Endothelial cell of umbilical vein (primary cell): ENCODE data around the gene DDX52. TPM values are rescaled to one million over a fixed set of nuclear protein-coding genes. Genes with fewer than 3 reads are reported as not detected.
A peak's percentile ranks its signal among the peaks of the same experiment; 100 is the strongest.
"Not testable (repeated sequence)": the region's sequence is repeated elsewhere in the genome, so short reads cannot be mapped to it uniquely, and the experiment has no call there.

Experiments used
- BruUV-seq: library from RNA; stranded (reverse); fragments of 400-500 nt; replicated peaks from 2 replicates; lab custom pipeline; 2021; lab: Mats Ljungman, UMichigan
- CTCF ChIA-PET: fragments of 300-600, 350-600 bp; sonication (Branson Sonifier 250); formaldehyde crosslinking; loops from one replicate; lab custom pipeline; 2021; ENCODE audit warnings: antibody characterized with exemption, inconsistent platforms; lab: Charles Lee
- POLR2A ChIA-PET: fragments of 300-600, 350-600 bp; sonication (Branson Sonifier 250); formaldehyde crosslinking; loops from one replicate; lab custom pipeline; 2021; ENCODE audit warnings: antibody characterized with exemption, inconsistent platforms; lab: Charles Lee
- DNase-seq: peaks from one replicate; pipeline ENCODE4 v3.0.0-alpha.2; 2011; ENCODE audit warnings: low read depth, low spot score
- FAIRE-seq: peaks from 2 replicates; lab custom pipeline; 2011; peaks lifted over from hg19 to GRCh38; lab: Jason Lieb, UNC
- H2AFZ ChIP-seq: 2 replicates; pipeline ENCODE4 v1.6.0; 2012; ENCODE audit warnings: low read depth, low read length, control low read depth, inconsistent platforms
- H3K27ac ChIP-seq: 2 replicates; pipeline ENCODE4 v1.5.1; 2011; ENCODE audit warnings: low read depth, mild to moderate bottlenecking, control low read depth, low read length, moderate library complexity; ENCODE audit not compliant: insufficient read depth
- H3K27me3 ChIP-seq, 2 experiments: 2 replicates each; pipeline versions ENCODE4 v1.6.0 to v1.6.1; 2011; ENCODE audit warnings: low read length in 2 of 2, mixed read lengths in 1 of 2; ENCODE audit not compliant: control insufficient read depth in 2 of 2, insufficient read depth in 2 of 2
- H3K36me3 ChIP-seq, 2 experiments: 2 replicates in 1 of 2; 3 replicates in 1 of 2; pipeline ENCODE4 v1.5.1; 2011; ENCODE audit warnings: low read length in 2 of 2, mild to moderate bottlenecking in 1 of 2, moderate library complexity in 1 of 2; ENCODE audit not compliant: control insufficient read depth in 2 of 2, insufficient read depth in 2 of 2; ENCODE audit errors: extremely low read depth in 1 of 2
- H3K4me1 ChIP-seq: 3 replicates; pipeline ENCODE4 v1.5.1; 2011; ENCODE audit warnings: mild to moderate bottlenecking, low read length; ENCODE audit not compliant: control insufficient read depth, insufficient read depth; ENCODE audit errors: extremely low read depth
- H3K4me2 ChIP-seq: 2 replicates; pipeline ENCODE4 v1.6.1; 2011; ENCODE audit warnings: low read length, control low read depth, mixed read lengths; ENCODE audit not compliant: insufficient read depth
- H3K4me3 ChIP-seq, 3 experiments: fragments of 200-600 bp in 1 of 3; sonication (generic), shearing (Covaris generic) in 1 of 3; replicated peaks in 1 of 3; 2 replicates each; pipeline ENCODE4 v1.5.1; 2011 to 2016; ENCODE audit warnings: control low read depth in 3 of 3, low read length in 3 of 3, mild to moderate bottlenecking in 2 of 3, inconsistent platforms in 1 of 3, low read depth in 1 of 3, moderate library complexity in 1 of 3; ENCODE audit not compliant: insufficient read depth in 1 of 3
- H3K79me2 ChIP-seq: 2 replicates; pipeline ENCODE4 v1.6.0; 2012; ENCODE audit warnings: low read length, inconsistent platforms; ENCODE audit not compliant: control insufficient read depth, insufficient read depth
- H3K9ac ChIP-seq: replicated peaks from 2 replicates; pipeline ENCODE3; 2011; ENCODE audit warnings: low read length, control low read depth; ENCODE audit not compliant: insufficient read depth; ENCODE audit errors: extremely low read depth
- H3K9me1 ChIP-seq: replicated peaks from 3 replicates; pipeline ENCODE4 v1.6.0; 2011; ENCODE audit warnings: mild to moderate bottlenecking, low read length; ENCODE audit not compliant: control insufficient read depth, insufficient read depth; ENCODE audit errors: extremely low read depth
- H3K9me3 ChIP-seq: replicated peaks from 2 replicates; pipeline ENCODE4 v1.5.1; 2012; ENCODE audit warnings: low read length, inconsistent platforms; ENCODE audit not compliant: control insufficient read depth, insufficient read depth
- H4K20me1 ChIP-seq: replicated peaks from 2 replicates; pipeline ENCODE3; 2011; ENCODE audit warnings: mild to moderate bottlenecking, low read length; ENCODE audit not compliant: control insufficient read depth, insufficient read depth; ENCODE audit errors: extremely low read depth
- CTCF ChIP-seq, 2 donors: IDR thresholded peaks; 1 replicate in 1 of 2; 2 replicates in 1 of 2; pipeline ENCODE4 v1.5.1; 2011; ENCODE audit warnings: low read length in 2 of 2, mild to moderate bottlenecking in 2 of 2, moderate library complexity in 2 of 2, control low read depth in 1 of 2, inconsistent platforms in 1 of 2, low read depth in 1 of 2; ENCODE audit not compliant: insufficient read depth in 1 of 2; ENCODE audit errors: extremely low read depth in 1 of 2
- EZH2 ChIP-seq: IDR thresholded peaks from 2 replicates; pipeline ENCODE4 v1.6.1; 2012; ENCODE audit warnings: borderline replicate concordance, low read depth, mild to moderate bottlenecking, moderate library complexity, low read length, inconsistent platforms; ENCODE audit not compliant: severe bottlenecking
- FOS ChIP-seq: IDR thresholded peaks from 2 replicates; pipeline ENCODE4 v1.6.1; 2011; ENCODE audit warnings: mild to moderate bottlenecking, low read length, moderate library complexity, borderline replicate concordance; ENCODE audit not compliant: insufficient read depth
- GATA2 ChIP-seq: IDR thresholded peaks from 2 replicates; pipeline ENCODE4 v1.7.0; 2011; ENCODE audit warnings: low read depth, mild to moderate bottlenecking, moderate library complexity, mixed read lengths, low read length; ENCODE audit not compliant: insufficient read length, insufficient read depth
- JUN ChIP-seq: IDR thresholded peaks from 2 replicates; pipeline ENCODE4 v1.6.1; 2011; ENCODE audit warnings: borderline replicate concordance, low read depth; ENCODE audit not compliant: insufficient read length, insufficient read depth
- MAX ChIP-seq: IDR thresholded peaks from 2 replicates; pipeline ENCODE4 v1.6.1; 2011; ENCODE audit not compliant: insufficient read depth, insufficient read length
- MYC ChIP-seq: IDR thresholded peaks from one replicate; pipeline ENCODE4 v1.6.1; 2011; ENCODE audit warnings: mild to moderate bottlenecking, low read depth, low read length
- POLR2A ChIP-seq: IDR thresholded peaks from 2 replicates; pipeline ENCODE4 v1.6.1; 2012; ENCODE audit warnings: low read depth, mild to moderate bottlenecking, control low read depth, low read length
- POLR2AphosphoS5 ChIP-seq: IDR thresholded peaks from 2 replicates; pipeline ENCODE4 v1.6.1; 2012; ENCODE audit warnings: low read depth, mild to moderate bottlenecking, control low read depth, low read length, moderate library complexity; ENCODE audit not compliant: insufficient read depth
- dilution Hi-C: fragments of 300-500 bp; cut with MboI; formaldehyde crosslinking; loops from one replicate; pipeline ENCODE4 v1.15.0; 2019; ENCODE audit warnings: low sequenced_read_pairs; ENCODE audit not compliant: extremely low pct_ligation_motif_present
- intact Hi-C: fragments of 100-400 bp; cut with micrococcal nuclease; formaldehyde crosslinking; loops from one replicate; pipeline ENCODE4 v1.10.0; 2022
- polyA plus RNA-seq, 4 experiments: library from polyadenylated mRNA; depleted of rRNA in 3 of 4; stranded (reverse) in 3 of 4; unstranded in 1 of 4; fragments of >200 nt; gene quantifications; 2 replicates each; pipeline versions ENCODE4 v1.2.1 to v1.2.3, GENCODE V29; 2011 to 2012; ENCODE audit warnings: missing spikeins in 1 of 4
- total RNA-seq: library from RNA; stranded (reverse); gene quantifications from 2 replicates; pipeline ENCODE4 v1.2.3, GENCODE V29; 2021

The DDX52 gene
- total and polyA plus RNA-seq, 2 donors (not counting 3 experiments of a cell fraction or from before 2014, with no cell fraction given), result 12.5 to 58.4 TPM

- Histone ChIP-seq H3K4me3 (peak overlapping the region in 1 of 3 experiments; percentile 55), H3K79me2 (peaks cover 34% of the 10 kb centered on the region), H3K27ac (peak overlapping the region; percentile 82), H3K4me1 (peaks cover 30% of the 10 kb centered on the region), H3K36me3 (peaks cover 5 to 14% of the 10 kb centered on the region in 2 experiments), H3K9ac (peak overlapping the region; percentile 71), H3K4me2 (peak overlapping the region; percentile 83)
- H3K27me3 ChIP-seq, H4K20me1 ChIP-seq, H3K9me1 ChIP-seq, H3K9me3 ChIP-seq, dilution Hi-C loops, FAIRE-seq, BruUV-seq, intact Hi-C loops, DNase-seq, H2AFZ ChIP-seq: not testable (repeated sequence)
- CTCF ChIA-PET, result interaction anchor here (0.8 to 3.1 kb wide), 15 partner anchors 9 to 237 kb away, joined by 3 to 16 read pairs (median 5); no protein-coding TSS in a partner anchor
- POLR2A ChIA-PET, result interaction anchor here (1.5 to 1.8 kb wide), 2 partner anchors 10 to 17 kb away, joined by 3 to 5 read pairs; no protein-coding TSS in a partner anchor
Observed at GRCh38 chr17:37610041-37610420, 33.2 kb downstream of the DDX52 start.

- Histone ChIP-seq H4K20me1 (no peaks in the 10 kb centered on the region), H3K27ac (peak within 1 kb of the TSS; percentile 82), H3K9me3 (no peaks in the 10 kb centered on the region), H3K4me3 (peak within 1 kb of the TSS; percentile 79 to 97 (median 97)), H3K9me1 (no peaks in the 10 kb centered on the region), H3K79me2 (peaks cover 40% of the 10 kb centered on the region), H3K27me3 (no peaks in the 10 kb centered on the region), H3K4me2 (peak within 1 kb of the TSS; percentile 98), H3K36me3 (peaks cover 2 to 14% of the 10 kb centered on the region in 2 experiments), H3K4me1 (peaks cover 30% of the 10 kb centered on the region), H3K9ac (peak within 1 kb of the TSS; percentile 96), H2AFZ (peak within 1 kb of the TSS; percentile 60)
- TF ChIP-seq JUN (no peak), GATA2 (peak; percentile 79), POLR2AphosphoS5 (peak; percentile 99), MYC (no peak), POLR2A (peak; percentile 92), CTCF (IDR thresholded peaks at IDR 0.05; ENCODE audit: extremely low read depth in 1 of 2, insufficient read depth in 1 of 2, low read depth in 1 of 2, low read length in 2 of 2) (peak; percentile 12 to 47), FOS (peak; percentile 40), EZH2 (no peak), MAX (peak; percentile 96)
- intact Hi-C loops (loop anchor here (1.0 to 5.0 kb wide), 4 partner anchors 39 to 250 kb away; partner anchors contain the start of gene DUSP14), dilution Hi-C loops (no loop called here)
- FAIRE-seq (no peak), DNase-seq (peak; percentile 98)
- ChIA-PET CTCF (interaction anchor here (0.8 to 3.1 kb wide), 15 partner anchors 9 to 236 kb away, joined by 3 to 16 read pairs (median 5); no protein-coding TSS in a partner anchor), POLR2A (interaction anchor here (0.7 to 1.8 kb wide), 4 partner anchors 8 to 40 kb away, joined by 3 to 5 read pairs (median 4); no protein-coding TSS in a partner anchor)
- BruUV-seq, result TSS peak; percentile 75
Observed at GRCh38 chr17:37609170-37610040, 33.8 kb downstream of the DDX52 start, which contains the start of gene SYNRG. Gene SYNRG, minus strand, starts transcription at chr17:37609418. Its CDS starts 63 bp downstream, at chr17:37609355.
